Esophagus squamous epithelium (tissue), 4 donors: ENCODE data around the gene TSPAN11.

ENCODE experiments used
- POLR2A ChIP-seq, 4 donors: fragments of 450-650 bp; IDR thresholded peaks; one replicate each; pipeline ENCODE4 v1.6.1; 2017; ENCODE audit warnings: antibody characterized with exemption in 4 of 4, mild to moderate bottlenecking in 4 of 4, moderate library complexity in 3 of 4
- TF ChIP-seq, protein P1 (sequence below), 6 experiments: fragments of 450-650 bp in 4 of 6; fragments of 200-600 bp in 2 of 6; sonication (generic) in 2 of 6; IDR thresholded peaks; one replicate each; pipeline ENCODE4 v1.5.1; 2016 to 2019; ENCODE audit warnings: antibody characterized with exemption in 6 of 6, mild to moderate bottlenecking in 4 of 6, moderate library complexity in 4 of 6

DNA sequence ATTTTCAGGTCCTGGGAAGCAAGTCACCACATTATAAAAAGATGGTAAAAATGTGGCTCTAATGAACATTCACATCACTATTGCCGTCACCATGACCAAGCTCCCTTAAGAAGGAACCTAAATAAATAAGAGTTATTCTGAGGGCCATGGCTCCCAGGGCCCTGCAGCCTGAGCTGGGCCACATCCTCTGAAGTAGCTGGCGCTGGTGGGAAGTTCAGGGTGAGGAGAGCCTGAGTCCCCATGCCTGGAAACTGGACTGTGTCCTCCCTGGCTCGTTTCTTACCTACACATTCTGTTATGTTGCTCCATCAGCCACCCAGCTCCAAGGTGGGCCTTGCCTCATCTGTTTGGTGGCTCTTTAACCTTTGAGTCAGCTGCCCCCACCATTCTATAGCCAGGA lies 42.5 kb downstream of the TSPAN11 start:
- TF ChIP-seq, protein P1, sequence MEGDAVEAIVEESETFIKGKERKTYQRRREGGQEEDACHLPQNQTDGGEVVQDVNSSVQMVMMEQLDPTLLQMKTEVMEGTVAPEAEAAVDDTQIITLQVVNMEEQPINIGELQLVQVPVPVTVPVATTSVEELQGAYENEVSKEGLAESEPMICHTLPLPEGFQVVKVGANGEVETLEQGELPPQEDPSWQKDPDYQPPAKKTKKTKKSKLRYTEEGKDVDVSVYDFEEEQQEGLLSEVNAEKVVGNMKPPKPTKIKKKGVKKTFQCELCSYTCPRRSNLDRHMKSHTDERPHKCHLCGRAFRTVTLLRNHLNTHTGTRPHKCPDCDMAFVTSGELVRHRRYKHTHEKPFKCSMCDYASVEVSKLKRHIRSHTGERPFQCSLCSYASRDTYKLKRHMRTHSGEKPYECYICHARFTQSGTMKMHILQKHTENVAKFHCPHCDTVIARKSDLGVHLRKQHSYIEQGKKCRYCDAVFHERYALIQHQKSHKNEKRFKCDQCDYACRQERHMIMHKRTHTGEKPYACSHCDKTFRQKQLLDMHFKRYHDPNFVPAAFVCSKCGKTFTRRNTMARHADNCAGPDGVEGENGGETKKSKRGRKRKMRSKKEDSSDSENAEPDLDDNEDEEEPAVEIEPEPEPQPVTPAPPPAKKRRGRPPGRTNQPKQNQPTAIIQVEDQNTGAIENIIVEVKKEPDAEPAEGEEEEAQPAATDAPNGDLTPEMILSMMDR (IDR thresholded peaks at IDR 0.05), result no peak
- no peak for TF ChIP-seq POLR2A (IDR thresholded peaks at IDR 0.05)
